GM23248 (cell line): ENCODE results near the gene PITPNM3. TPM values are rescaled to one million over a fixed set of nuclear protein-coding genes. Genes with fewer than 3 reads are reported as not detected.

Source experiments
- DNase-seq: peaks from one replicate; pipeline ENCODE4 v3.0.0-alpha.2; 2015
- H2AFZ ChIP-seq: fragments of 200-600 bp; sonication (generic); 2 replicates; pipeline ENCODE4 v1.6.1; 2016; ENCODE audit warnings: antibody characterized with exemption
- H3F3A ChIP-seq: fragments of 200-600 bp; sonication (generic); 2 replicates; pipeline ENCODE4 v1.6.1; 2016; ENCODE audit warnings: mild to moderate bottlenecking, antibody characterized with exemption, mixed run types; ENCODE audit not compliant: insufficient read depth
- H3K27ac ChIP-seq: fragments of 200-600 bp; sonication (generic); 2 replicates; pipeline ENCODE4 v1.5.1; 2016; ENCODE audit warnings: mild to moderate bottlenecking
- H3K27me3 ChIP-seq: fragments of 200-600 bp; sonication (generic); replicated peaks from 2 replicates; pipeline ENCODE4 v1.6.1; 2016; ENCODE audit warnings: mild to moderate bottlenecking; ENCODE audit not compliant: insufficient read depth
- H3K36me3 ChIP-seq: fragments of 200-600 bp; sonication (generic); 2 replicates; pipeline ENCODE4 v1.6.1; 2016; ENCODE audit warnings: low read depth, mild to moderate bottlenecking
- H3K4me1 ChIP-seq: fragments of 200-600 bp; sonication (generic); 2 replicates; pipeline ENCODE4 v1.6.1; 2016; ENCODE audit warnings: mild to moderate bottlenecking; ENCODE audit not compliant: insufficient read depth
- H3K4me2 ChIP-seq: fragments of 200-600 bp; sonication (generic); one replicate; pipeline ENCODE4 v1.6.1; 2016; ENCODE audit warnings: mild to moderate bottlenecking; ENCODE audit not compliant: unreplicated experiment
- H3K4me3 ChIP-seq: fragments of 200-600 bp; sonication (generic); 2 replicates; pipeline ENCODE4 v1.5.1; 2016; ENCODE audit warnings: mild to moderate bottlenecking
- H3K79me2 ChIP-seq: fragments of 200-600 bp; sonication (generic); 2 replicates; pipeline ENCODE4 v1.6.1; 2016; ENCODE audit warnings: mild to moderate bottlenecking; ENCODE audit not compliant: insufficient read depth
- H3K9ac ChIP-seq: fragments of 200-600 bp; sonication (generic); 2 replicates; pipeline ENCODE4 v1.6.1; 2016; ENCODE audit warnings: mild to moderate bottlenecking
- H3K9me2 ChIP-seq: fragments of 200-600 bp; sonication (generic); 2 replicates; pipeline ENCODE4 v1.6.1; 2016; ENCODE audit warnings: mixed run types, mild to moderate bottlenecking, moderate library complexity; ENCODE audit not compliant: insufficient read depth
- H3K9me3 ChIP-seq: fragments of 200-600 bp; sonication (generic); one replicate; pipeline ENCODE4 v1.6.1; 2017; ENCODE audit warnings: low read depth
- H4K20me1 ChIP-seq: fragments of 200-600 bp; sonication (generic); 2 replicates; pipeline ENCODE4 v1.6.0; 2016; ENCODE audit not compliant: insufficient read depth
- EZH2 ChIP-seq: fragments of 200-600 bp; sonication (generic); IDR thresholded peaks from 2 replicates; pipeline ENCODE4 v1.6.1; 2018; ENCODE audit warnings: antibody characterized with exemption, mild to moderate bottlenecking; ENCODE audit not compliant: insufficient read depth, poor library complexity, severe bottlenecking
- EZH2phosphoT487 ChIP-seq: fragments of 200-600 bp; sonication (generic); IDR thresholded peaks from 2 replicates; pipeline ENCODE4 v1.6.1; 2018; ENCODE audit warnings: antibody characterized with exemption, moderate library complexity, mild to moderate bottlenecking, low read depth; ENCODE audit not compliant: insufficient read depth
- WGBS, 2 experiments: methylation state at CpG; one replicate each; pipeline ENCODE4 v1.1.6; 2015 to 2017; ENCODE audit warnings: low lambda C conversion rate in 2 of 2, low coverage in 1 of 2; ENCODE audit errors: missing lambda C conversion rate in 2 of 2; 5-methylcytosine and 5-hydroxymethylcytosine counted together
- in situ Hi-C: fragments of 300-500 bp; cut with MboI; formaldehyde crosslinking; loops from 2 replicates; pipeline ENCODE4 v1.15.0; 2020
- polyA plus RNA-seq: library from polyadenylated mRNA; unstranded; fragments of >200 nt; fragmentation: Nextera tagmentation; extraction: Ambion mirVana; gene quantifications from 2 replicates; pipeline ENCODE4 v1.2.1, GENCODE V29; 2016
- total RNA-seq: library from RNA; depleted of rRNA; stranded (reverse); fragments of >200 nt; shearing (Covaris generic); gene quantifications from 2 replicates; pipeline ENCODE4 v1.2.3, GENCODE V29; 2014

PITPNM3 gene
- total and polyA plus RNA-seq, 2 experiments from 2014 or later = 6.5 to 12.8 TPM

GRCh38 chr17:6523330-6523729 is 33.0 kb downstream of the PITPNM3 start:
- 64 to 78% methylated on average over 3 of the region's 3 CpGs for WGBS, 2 experiments
- Histone ChIP-seq H4K20me1 (no peaks in the 10 kb centered on the region), H3K27me3 (no peaks in the 10 kb centered on the region), H3K4me1 (peaks cover 12% of the 10 kb centered on the region), H3K9ac (no peak overlapping the region), H3K4me2 (no peak overlapping the region), H3K9me2 (no peaks in the 10 kb centered on the region), H3K4me3 (no peak overlapping the region), H3F3A (no peaks in the 10 kb centered on the region), H3K9me3 (no peaks in the 10 kb centered on the region), H3K27ac (no peak overlapping the region), H2AFZ (no peak overlapping the region), H3K79me2 (no peaks in the 10 kb centered on the region), H3K36me3 (peaks cover 6% of the 10 kb centered on the region; the same call in 1 of the 2 replicates)
- TF ChIP-seq EZH2 (no peak), EZH2phosphoT487 (no peak)
- in situ Hi-C loops = no loop called here
- DNase-seq = peak; percentile 48

DNA sequence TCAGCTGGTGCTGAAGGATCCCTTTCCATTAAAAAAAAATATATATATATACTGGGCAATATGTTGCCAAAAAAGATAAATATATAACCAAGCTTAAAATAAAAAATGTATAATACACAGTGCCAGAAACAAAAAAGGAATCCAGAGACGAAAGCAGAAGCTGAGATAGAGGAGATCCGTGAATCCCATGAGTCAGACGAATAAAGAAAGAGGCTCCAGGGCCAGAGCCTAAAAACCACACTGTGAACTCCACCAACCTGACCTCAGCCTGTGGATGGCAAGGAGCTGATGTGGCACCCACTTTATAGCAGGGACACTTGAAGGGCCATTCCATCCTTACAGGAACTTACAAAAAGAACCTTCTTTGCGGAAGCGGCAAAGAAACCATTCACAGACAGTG is 34.8 kb downstream of the PITPNM3 start:
- no peaks in the 10 kb centered on the region for H3K79me2 ChIP-seq
- peaks cover 12% of the 10 kb centered on the region for H3K4me1 ChIP-seq
- H3K4me2 ChIP-seq = no peak overlapping the region
- no peaks in the 10 kb centered on the region for H3K27me3 ChIP-seq
- H3K36me3 ChIP-seq = peaks cover 6% of the 10 kb centered on the region; the same call in 1 of the 2 replicates
- H3K4me3 ChIP-seq = no peak overlapping the region
- in situ Hi-C loops = no loop called here
- WGBS, 2 experiments = 93 to 97% methylated on average over 5 of the region's 5 CpGs
- no peaks in the 10 kb centered on the region for H3K9me2 ChIP-seq
- no peak overlapping the region for H2AFZ ChIP-seq
- no peak overlapping the region for H3K27ac ChIP-seq
- TF ChIP-seq EZH2 = no peak
- no peak for TF ChIP-seq EZH2phosphoT487
- H3K9ac ChIP-seq = no peak overlapping the region
- H4K20me1 ChIP-seq = no peaks in the 10 kb centered on the region
- no peaks in the 10 kb centered on the region for H3K9me3 ChIP-seq
- no peaks in the 10 kb centered on the region for H3F3A ChIP-seq
- no peak for DNase-seq

DNA sequence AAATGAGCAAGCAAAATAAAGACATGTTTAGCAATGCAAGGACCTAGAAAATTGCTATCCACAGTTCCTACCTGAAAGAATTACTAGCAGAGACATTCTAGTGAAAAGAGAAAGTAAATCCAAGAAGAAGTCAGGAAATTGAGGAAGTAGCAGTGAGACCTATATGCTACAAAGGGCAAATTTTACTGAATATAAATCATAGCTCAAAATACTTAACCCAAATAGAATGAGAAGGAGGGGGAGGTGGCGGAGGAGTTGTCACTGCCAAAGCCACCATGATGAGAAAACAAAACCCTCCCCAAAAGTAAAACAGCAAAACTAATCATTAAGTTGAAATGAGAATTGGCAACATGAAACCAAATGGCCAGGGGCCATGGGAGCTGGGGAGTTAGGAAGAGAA is 39.3 kb downstream of the PITPNM3 start:
- Histone ChIP-seq H3K79me2 (no peaks in the 10 kb centered on the region), H2AFZ (no peak overlapping the region), H3F3A (0 out of 2 replicates have a peak, but pooled peaks cover 8% of the 10 kb centered on the region), H3K9ac (no peak overlapping the region), H3K9me2 (no peaks in the 10 kb centered on the region), H3K4me2 (no peak overlapping the region), H3K36me3 (peaks cover 6% of the 10 kb centered on the region; the same call in 1 of the 2 replicates), H4K20me1 (no peaks in the 10 kb centered on the region), H3K27me3 (no peaks in the 10 kb centered on the region), H3K4me1 (no peaks in the 10 kb centered on the region), H3K27ac (no peak overlapping the region), H3K9me3 (no peaks in the 10 kb centered on the region), H3K4me3 (no peak overlapping the region)
- TF ChIP-seq EZH2 (no peak), EZH2phosphoT487 (no peak)
- no peak for DNase-seq
- in situ Hi-C loops = no loop called here
- 92 to 97% methylated on average over 1 of the region's 1 CpG for WGBS, 2 experiments

DNA sequence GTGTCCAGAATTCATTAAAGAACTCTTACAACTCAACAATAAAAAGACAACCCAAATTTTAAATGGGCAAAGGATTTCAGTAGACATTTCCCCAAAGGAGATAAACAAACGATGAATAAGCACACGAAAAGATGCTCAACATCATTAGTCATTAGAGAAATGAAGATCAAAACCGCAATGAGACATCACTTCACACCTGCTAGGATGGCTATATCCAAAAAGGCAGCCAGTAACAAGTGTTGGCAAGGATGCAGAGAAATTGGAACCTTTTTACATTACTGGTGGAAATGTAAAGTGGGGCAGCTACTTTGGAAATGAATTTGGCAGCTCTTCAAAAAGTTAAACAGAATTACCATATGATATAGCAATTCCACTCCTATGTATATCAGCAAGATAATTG is 42.0 kb downstream of the PITPNM3 start:
- Histone ChIP-seq H3K4me1 (peaks cover 14% of the 10 kb centered on the region), H3K9me3 (no peaks in the 10 kb centered on the region)
- 36 to 47% methylated on average over 3 of the region's 3 CpGs for WGBS, 2 experiments

GRCh38 chr17:6512552-6512951 is 43.8 kb downstream of the PITPNM3 start:
- H3K4me1 ChIP-seq = peaks cover 31% of the 10 kb centered on the region
- no peaks in the 10 kb centered on the region for H3K27me3 ChIP-seq
- no peaks in the 10 kb centered on the region for H3K79me2 ChIP-seq
- no peaks in the 10 kb centered on the region for H4K20me1 ChIP-seq
- no peak overlapping the region for H3K27ac ChIP-seq
- no peak overlapping the region for H3K4me2 ChIP-seq
- no peaks in the 10 kb centered on the region for H3K36me3 ChIP-seq
- 0 out of 2 replicates have a peak, but pooled peaks cover 8% of the 10 kb centered on the region for H3F3A ChIP-seq
- H3K9ac ChIP-seq = no peak overlapping the region
- no peak overlapping the region for H2AFZ ChIP-seq
- WGBS, 2 experiments = 67 to 75% methylated on average over 2 of the region's 2 CpGs
- no peak for DNase-seq
- no peak overlapping the region for H3K4me3 ChIP-seq
- H3K9me2 ChIP-seq = no peaks in the 10 kb centered on the region
- in situ Hi-C loops = no loop called here
- TF ChIP-seq EZH2 (no peak), EZH2phosphoT487 (no peak)
- H3K9me3 ChIP-seq = no peaks in the 10 kb centered on the region

More for the DNA sequence above, 42.0 kb downstream of the PITPNM3 start:
- in situ Hi-C loops = no loop called here
- no peaks in the 10 kb centered on the region for H3K9me2 ChIP-seq
- H3K9ac ChIP-seq = no peak overlapping the region
- no peak overlapping the region for H3K27ac ChIP-seq
- H3F3A ChIP-seq = 0 out of 2 replicates have a peak, but pooled peaks cover 8% of the 10 kb centered on the region
- no peak overlapping the region for H3K4me3 ChIP-seq
- no peaks in the 10 kb centered on the region for H3K79me2 ChIP-seq
- no peaks in the 10 kb centered on the region for H3K27me3 ChIP-seq
- DNase-seq = peak; percentile 29
- no peak overlapping the region for H3K4me2 ChIP-seq
- TF ChIP-seq EZH2 (no peak), EZH2phosphoT487 (no peak)
- no peaks in the 10 kb centered on the region for H3K36me3 ChIP-seq
- H2AFZ ChIP-seq = no peak overlapping the region
- H4K20me1 ChIP-seq = no peaks in the 10 kb centered on the region
